Measurements from ENCODE around the gene PITRM1.

Gene PITRM1

GRCh38 chr10:3210251-3210877 lies 37.8 kb upstream of the PITRM1 start:
- Histone ChIP-seq H3K23ac (ENCODE audit: low read length) (no peak overlapping the region), H3K79me1 (ENCODE audit: low read length) (no peaks in the 10 kb centered on the region), H3K56ac (ENCODE audit: low read length) (no peak overlapping the region), H2BK15ac (replicated peaks; ENCODE audit: low read depth) (no peak overlapping the region), H2AK5ac (ENCODE audit: low read length) (no peak overlapping the region), H4K8ac (ENCODE audit: low read depth, low read length) (no peak overlapping the region), H3K4me3 (ENCODE audit: low read length) (no peak overlapping the region), H2BK5ac (ENCODE audit: low read length) (no peak overlapping the region), H3K27ac (ENCODE audit: low read depth, low read length) (no peak overlapping the region), H3K79me2 (ENCODE audit: control insufficient read depth, insufficient read depth, low read length) (no peaks in the 10 kb centered on the region), H3K36me3 (ENCODE audit: control insufficient read depth, insufficient read depth, low read length) (no peaks in the 10 kb centered on the region), H3K27me3 (ENCODE audit: insufficient read depth, low read length, poor library complexity) (no peaks in the 10 kb centered on the region), H3K4me1 (ENCODE audit: control insufficient read depth, low read depth, low read length) (peaks cover 3% of the 10 kb centered on the region), H3K18ac (ENCODE audit: low read length) (no peak overlapping the region), H3K4me2 (ENCODE audit: low read length) (no peak overlapping the region), H3K4ac (ENCODE audit: low read depth, low read length) (no peak overlapping the region), H4K5ac (ENCODE audit: low read length) (no peak overlapping the region), H3K9ac (ENCODE audit: low read length) (no peak overlapping the region), H2BK120ac (ENCODE audit: low read depth, low read length) (no peak overlapping the region)
- no CpG with 5 or more reads among the region's 10 CpGs for WGBS (ENCODE audit: extremely low coverage, insufficient coverage, low lambda C conversion rate)
- no peak for DNase-seq

- Histone ChIP-seq H2AK5ac (ENCODE audit: low read length) (no peak overlapping the region), H3K9ac (ENCODE audit: low read length) (no peak overlapping the region), H2BK5ac (ENCODE audit: low read length) (no peak overlapping the region), H4K8ac (ENCODE audit: low read depth, low read length) (no peak overlapping the region), H3K4me2 (ENCODE audit: low read length) (no peak overlapping the region), H3K79me1 (ENCODE audit: low read length) (no peaks in the 10 kb centered on the region), H3K4me1 (ENCODE audit: control insufficient read depth, low read depth, low read length) (peaks cover 3% of the 10 kb centered on the region), H3K4me3 (ENCODE audit: low read length) (no peak overlapping the region), H3K27me3 (ENCODE audit: insufficient read depth, low read length, poor library complexity) (no peaks in the 10 kb centered on the region), H2BK120ac (ENCODE audit: low read depth, low read length) (no peak overlapping the region), H3K27ac (ENCODE audit: low read depth, low read length) (no peak overlapping the region), H3K4ac (ENCODE audit: low read depth, low read length) (no peak overlapping the region), H3K56ac (ENCODE audit: low read length) (no peak overlapping the region), H2BK15ac (replicated peaks; ENCODE audit: low read depth) (no peak overlapping the region), H3K23ac (ENCODE audit: low read length) (no peak overlapping the region), H3K36me3 (ENCODE audit: control insufficient read depth, insufficient read depth, low read length) (no peaks in the 10 kb centered on the region), H4K5ac (ENCODE audit: low read length) (no peak overlapping the region), H3K18ac (ENCODE audit: low read length) (no peak overlapping the region), H3K79me2 (ENCODE audit: control insufficient read depth, insufficient read depth, low read length) (no peaks in the 10 kb centered on the region)
- no peak for DNase-seq
- no CpG with 5 or more reads among the region's 31 CpGs for WGBS (ENCODE audit: extremely low coverage, insufficient coverage, low lambda C conversion rate)
Observed at GRCh38 chr10:3208481-3209406, 36.2 kb upstream of the PITRM1 start.

GRCh38 chr10:3207351-3207750 lies 34.8 kb upstream of the PITRM1 start:
- Histone ChIP-seq H3K27me3 (ENCODE audit: insufficient read depth, low read length, poor library complexity) (no peaks in the 10 kb centered on the region), H3K79me1 (ENCODE audit: low read length) (no peaks in the 10 kb centered on the region), H3K4me3 (ENCODE audit: low read length) (no peak overlapping the region), H2BK5ac (ENCODE audit: low read length) (no peak overlapping the region), H2BK15ac (replicated peaks; ENCODE audit: low read depth) (no peak overlapping the region), H3K27ac (ENCODE audit: low read depth, low read length) (no peak overlapping the region), H4K8ac (ENCODE audit: low read depth, low read length) (no peak overlapping the region), H3K4ac (ENCODE audit: low read depth, low read length) (no peak overlapping the region), H3K9ac (ENCODE audit: low read length) (no peak overlapping the region), H3K23ac (ENCODE audit: low read length) (no peak overlapping the region), H3K4me1 (ENCODE audit: control insufficient read depth, low read depth, low read length) (no peaks in the 10 kb centered on the region), H2BK120ac (ENCODE audit: low read depth, low read length) (no peak overlapping the region), H3K18ac (ENCODE audit: low read length) (no peak overlapping the region), H3K79me2 (ENCODE audit: control insufficient read depth, insufficient read depth, low read length) (no peaks in the 10 kb centered on the region), H3K56ac (ENCODE audit: low read length) (no peak overlapping the region), H3K36me3 (ENCODE audit: control insufficient read depth, insufficient read depth, low read length) (no peaks in the 10 kb centered on the region), H4K5ac (ENCODE audit: low read length) (no peak overlapping the region), H3K4me2 (ENCODE audit: low read length) (no peak overlapping the region), H2AK5ac (ENCODE audit: low read length) (no peak overlapping the region)
- WGBS (ENCODE audit: extremely low coverage, insufficient coverage, low lambda C conversion rate) = no CpG with 5 or more reads among the region's 8 CpGs
- DNase-seq = no peak

GRCh38 chr10:3206511-3207157 lies 34.1 kb upstream of the PITRM1 start:
- H2AK5ac ChIP-seq (ENCODE audit: low read length) = no peak overlapping the region
- DNase-seq = no peak

GRCh38 chr10:3203972-3204371 lies 31.4 kb upstream of the PITRM1 start:
- no peak overlapping the region for H3K4me2 ChIP-seq (ENCODE audit: low read length)
- H3K4me1 ChIP-seq (ENCODE audit: control insufficient read depth, low read depth, low read length) = no peaks in the 10 kb centered on the region
- no peak overlapping the region for H3K4me3 ChIP-seq (ENCODE audit: low read length)
- H3K56ac ChIP-seq (ENCODE audit: low read length) = no peak overlapping the region
- no peak overlapping the region for H3K18ac ChIP-seq (ENCODE audit: low read length)
- no peak overlapping the region for H2BK15ac ChIP-seq (replicated peaks; ENCODE audit: low read depth)
- no peak overlapping the region for H4K8ac ChIP-seq (ENCODE audit: low read depth, low read length)
- H3K23ac ChIP-seq (ENCODE audit: low read length) = no peak overlapping the region
- WGBS (ENCODE audit: extremely low coverage, insufficient coverage, low lambda C conversion rate) = no CpG with 5 or more reads among the region's 4 CpGs
- H3K36me3 ChIP-seq (ENCODE audit: control insufficient read depth, insufficient read depth, low read length) = no peaks in the 10 kb centered on the region
- H3K79me2 ChIP-seq (ENCODE audit: control insufficient read depth, insufficient read depth, low read length) = no peaks in the 10 kb centered on the region
- H2BK120ac ChIP-seq (ENCODE audit: low read depth, low read length) = no peak overlapping the region
- DNase-seq = no peak
- H3K27me3 ChIP-seq (ENCODE audit: insufficient read depth, low read length, poor library complexity) = no peaks in the 10 kb centered on the region
- no peak overlapping the region for H3K9ac ChIP-seq (ENCODE audit: low read length)
- H2AK5ac ChIP-seq (ENCODE audit: low read length) = no peak overlapping the region
- no peak overlapping the region for H3K4ac ChIP-seq (ENCODE audit: low read depth, low read length)
- H4K5ac ChIP-seq (ENCODE audit: low read length) = no peak overlapping the region
- H3K27ac ChIP-seq (ENCODE audit: low read depth, low read length) = no peak overlapping the region
- no peak overlapping the region for H2BK5ac ChIP-seq (ENCODE audit: low read length)
- H3K79me1 ChIP-seq (ENCODE audit: low read length) = no peaks in the 10 kb centered on the region

More at GRCh38 chr10:3206511-3207157, 34.1 kb upstream of the PITRM1 start:
- Histone ChIP-seq H4K5ac (ENCODE audit: low read length) (no peak overlapping the region), H2BK15ac (replicated peaks; ENCODE audit: low read depth) (no peak overlapping the region), H3K27ac (ENCODE audit: low read depth, low read length) (no peak overlapping the region), H3K79me1 (ENCODE audit: low read length) (no peaks in the 10 kb centered on the region), H3K23ac (ENCODE audit: low read length) (no peak overlapping the region), H3K18ac (ENCODE audit: low read length) (no peak overlapping the region), H3K4me2 (ENCODE audit: low read length) (no peak overlapping the region), H3K4me1 (ENCODE audit: control insufficient read depth, low read depth, low read length) (no peaks in the 10 kb centered on the region), H2BK120ac (ENCODE audit: low read depth, low read length) (no peak overlapping the region), H3K4ac (ENCODE audit: low read depth, low read length) (no peak overlapping the region), H3K27me3 (ENCODE audit: insufficient read depth, low read length, poor library complexity) (no peaks in the 10 kb centered on the region), H3K56ac (ENCODE audit: low read length) (no peak overlapping the region), H3K79me2 (ENCODE audit: control insufficient read depth, insufficient read depth, low read length) (no peaks in the 10 kb centered on the region), H3K9ac (ENCODE audit: low read length) (no peak overlapping the region), H2BK5ac (ENCODE audit: low read length) (no peak overlapping the region), H3K36me3 (ENCODE audit: control insufficient read depth, insufficient read depth, low read length) (no peaks in the 10 kb centered on the region), H4K8ac (ENCODE audit: low read depth, low read length) (no peak overlapping the region), H3K4me3 (ENCODE audit: low read length) (no peak overlapping the region)
- WGBS (ENCODE audit: extremely low coverage, insufficient coverage, low lambda C conversion rate) = no CpG with 5 or more reads among the region's 11 CpGs

All from mesendoderm (in vitro differentiated cells).